ENCODE data around the gene MAP4K4.

Gene MAP4K4

GRCh38 chr2:101699755-101700461 lies 2.4 kb downstream of the MAP4K4 start:
- H3K27me3 ChIP-seq (replicated peaks; ENCODE audit: control insufficient read depth, insufficient read depth, low read length), result no peaks in the 10 kb centered on the region
- H3K36me3 ChIP-seq (ENCODE audit: control insufficient read depth, insufficient read depth, low read length), result no peaks in the 10 kb centered on the region
- no peak overlapping the region for H3K4me3 ChIP-seq (replicated peaks; ENCODE audit: low read depth, low read length)
- no peak for DNase-seq (ENCODE audit: extremely low read depth, insufficient read length)
- TF ChIP-seq, protein P1, sequence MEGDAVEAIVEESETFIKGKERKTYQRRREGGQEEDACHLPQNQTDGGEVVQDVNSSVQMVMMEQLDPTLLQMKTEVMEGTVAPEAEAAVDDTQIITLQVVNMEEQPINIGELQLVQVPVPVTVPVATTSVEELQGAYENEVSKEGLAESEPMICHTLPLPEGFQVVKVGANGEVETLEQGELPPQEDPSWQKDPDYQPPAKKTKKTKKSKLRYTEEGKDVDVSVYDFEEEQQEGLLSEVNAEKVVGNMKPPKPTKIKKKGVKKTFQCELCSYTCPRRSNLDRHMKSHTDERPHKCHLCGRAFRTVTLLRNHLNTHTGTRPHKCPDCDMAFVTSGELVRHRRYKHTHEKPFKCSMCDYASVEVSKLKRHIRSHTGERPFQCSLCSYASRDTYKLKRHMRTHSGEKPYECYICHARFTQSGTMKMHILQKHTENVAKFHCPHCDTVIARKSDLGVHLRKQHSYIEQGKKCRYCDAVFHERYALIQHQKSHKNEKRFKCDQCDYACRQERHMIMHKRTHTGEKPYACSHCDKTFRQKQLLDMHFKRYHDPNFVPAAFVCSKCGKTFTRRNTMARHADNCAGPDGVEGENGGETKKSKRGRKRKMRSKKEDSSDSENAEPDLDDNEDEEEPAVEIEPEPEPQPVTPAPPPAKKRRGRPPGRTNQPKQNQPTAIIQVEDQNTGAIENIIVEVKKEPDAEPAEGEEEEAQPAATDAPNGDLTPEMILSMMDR (IDR thresholded peaks at IDR 0.05; ENCODE audit: insufficient read depth, low read length, poor library complexity, severe bottlenecking), result no peak

DNA sequence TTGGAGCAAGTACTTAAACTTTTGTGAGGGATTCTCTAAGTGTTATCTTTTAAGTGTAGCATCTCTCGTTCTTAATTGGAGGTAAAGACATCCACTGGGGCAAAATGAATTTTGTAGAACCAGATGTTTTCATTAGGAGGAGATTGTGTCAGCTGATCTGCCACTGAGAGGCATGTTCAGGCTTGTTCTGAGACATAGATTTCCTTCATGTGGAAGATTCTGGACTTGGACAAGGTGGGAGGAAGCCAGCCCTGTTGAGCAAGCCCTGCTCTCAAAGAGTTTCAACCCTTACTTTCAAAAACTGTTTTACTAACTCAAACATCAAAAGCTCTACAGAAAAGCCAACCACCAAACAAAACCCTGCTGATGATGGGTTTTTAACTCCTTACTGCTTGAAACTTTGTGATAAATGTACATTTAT lies 6.5 kb downstream of the MAP4K4 start:
- DNase-seq (ENCODE audit: extremely low read depth, insufficient read length), result no peak
- H3K4me3 ChIP-seq (replicated peaks; ENCODE audit: low read depth, low read length), result no peak overlapping the region
- TF ChIP-seq, protein P1 (IDR thresholded peaks at IDR 0.05; ENCODE audit: insufficient read depth, low read length, poor library complexity, severe bottlenecking), result no peak
- H3K27me3 ChIP-seq (replicated peaks; ENCODE audit: control insufficient read depth, insufficient read depth, low read length), result no peaks in the 10 kb centered on the region
- H3K36me3 ChIP-seq (ENCODE audit: control insufficient read depth, insufficient read depth, low read length), result no peaks in the 10 kb centered on the region

DNA sequence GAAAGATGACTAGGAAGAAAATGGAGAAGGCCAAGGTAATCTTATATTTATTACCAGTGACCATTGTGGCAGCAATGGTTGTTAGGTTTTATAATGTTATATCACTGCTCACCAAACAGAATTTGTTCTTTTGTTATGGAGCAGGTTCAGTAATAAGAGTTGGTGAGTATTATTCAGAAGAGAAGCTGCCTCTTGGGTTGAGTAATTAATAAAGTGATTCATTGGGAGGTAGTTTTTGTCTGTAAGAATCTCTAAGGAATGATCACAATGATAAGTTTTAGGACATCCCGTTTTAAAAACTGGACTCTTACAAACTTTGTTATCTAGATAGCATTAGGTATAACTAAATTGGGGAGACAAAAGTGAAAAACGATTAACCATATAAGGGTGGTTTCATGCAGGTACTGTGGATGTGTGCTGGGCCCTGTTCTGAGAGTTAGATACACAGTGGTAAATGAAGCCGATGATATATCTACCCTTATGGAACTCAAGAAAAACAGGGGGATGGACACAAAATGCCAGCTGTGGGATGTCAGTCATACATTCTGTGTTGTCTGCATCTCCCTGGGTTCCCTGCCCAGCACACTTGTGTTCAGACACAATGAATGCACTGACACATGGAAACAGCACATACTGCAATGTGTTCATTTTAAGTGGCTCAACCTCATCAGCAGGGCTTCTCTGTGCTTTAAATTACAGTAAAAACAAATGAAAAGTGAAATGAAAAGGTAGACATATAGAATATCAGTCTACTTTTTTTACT lies 7.5 kb downstream of the MAP4K4 start:
- H3K27me3 ChIP-seq (replicated peaks; ENCODE audit: control insufficient read depth, insufficient read depth, low read length), result no peaks in the 10 kb centered on the region
- H3K36me3 ChIP-seq (ENCODE audit: control insufficient read depth, insufficient read depth, low read length), result no peaks in the 10 kb centered on the region
- H3K4me3 ChIP-seq (replicated peaks; ENCODE audit: low read depth, low read length), result no peak overlapping the region
- DNase-seq (ENCODE audit: extremely low read depth, insufficient read length), result no peak
- TF ChIP-seq, protein P1 (IDR thresholded peaks at IDR 0.05; ENCODE audit: insufficient read depth, low read length, poor library complexity, severe bottlenecking), result no peak

GRCh38 chr2:101706121-101706818 lies 8.8 kb downstream of the MAP4K4 start:
- Histone ChIP-seq H3K27me3 (replicated peaks; ENCODE audit: control insufficient read depth, insufficient read depth, low read length) (no peaks in the 10 kb centered on the region), H3K36me3 (ENCODE audit: control insufficient read depth, insufficient read depth, low read length) (no peaks in the 10 kb centered on the region), H3K4me3 (replicated peaks; ENCODE audit: low read depth, low read length) (no peak overlapping the region)
- TF ChIP-seq, protein P1 (IDR thresholded peaks at IDR 0.05; ENCODE audit: insufficient read depth, low read length, poor library complexity, severe bottlenecking), result no peak
- DNase-seq (ENCODE audit: extremely low read depth, insufficient read length), result no peak

- H3K27me3 ChIP-seq (replicated peaks; ENCODE audit: control insufficient read depth, insufficient read depth, low read length), result no peaks in the 10 kb centered on the region
These were observed 9.3 kb downstream of the MAP4K4 start for GRCh38 chr2:101706819-101707177.

More at GRCh38 chr2:101706819-101707177, 9.3 kb downstream of the MAP4K4 start:
- Histone ChIP-seq H3K36me3 (ENCODE audit: control insufficient read depth, insufficient read depth, low read length) (no peaks in the 10 kb centered on the region), H3K4me3 (replicated peaks; ENCODE audit: low read depth, low read length) (no peak overlapping the region)
- no peak for DNase-seq (ENCODE audit: extremely low read depth, insufficient read length)
- TF ChIP-seq, protein P1 (IDR thresholded peaks at IDR 0.05; ENCODE audit: insufficient read depth, low read length, poor library complexity, severe bottlenecking), result no peak
